NCI-H187 (cell line): ENCODE measurements around the gene NUP98.
"Not testable (repeated sequence)": the region's sequence is repeated elsewhere in the genome, so short reads cannot be mapped to it uniquely, and the experiment has no call there.

Source experiments
- DNase-seq, 2 experiments: peaks; one replicate each; lab custom pipeline; 2025; lab: John Stamatoyannopoulos, UW

The NUP98 gene

DNA sequence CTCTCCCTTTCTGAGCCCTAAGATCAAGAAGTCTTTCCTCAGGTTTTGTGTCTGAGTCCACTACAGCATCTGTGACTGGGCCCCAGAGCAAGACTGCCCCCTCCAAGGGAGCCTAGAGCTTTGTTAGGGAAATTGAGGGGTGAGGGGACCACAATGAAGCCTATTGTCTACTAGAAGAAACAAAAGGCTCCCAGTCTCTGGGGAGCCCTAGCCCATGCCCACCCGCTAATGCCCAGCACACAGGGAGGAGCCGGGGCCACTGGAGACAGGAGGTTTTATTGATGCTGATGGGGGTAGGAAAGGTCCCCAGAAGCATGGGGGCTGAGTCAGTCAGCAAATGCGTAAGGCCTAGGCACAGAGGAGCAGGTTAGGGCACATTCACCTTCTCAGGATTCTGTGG is 29.4 kb upstream of the NUP98 start:
- DNase-seq: no peak

DNA sequence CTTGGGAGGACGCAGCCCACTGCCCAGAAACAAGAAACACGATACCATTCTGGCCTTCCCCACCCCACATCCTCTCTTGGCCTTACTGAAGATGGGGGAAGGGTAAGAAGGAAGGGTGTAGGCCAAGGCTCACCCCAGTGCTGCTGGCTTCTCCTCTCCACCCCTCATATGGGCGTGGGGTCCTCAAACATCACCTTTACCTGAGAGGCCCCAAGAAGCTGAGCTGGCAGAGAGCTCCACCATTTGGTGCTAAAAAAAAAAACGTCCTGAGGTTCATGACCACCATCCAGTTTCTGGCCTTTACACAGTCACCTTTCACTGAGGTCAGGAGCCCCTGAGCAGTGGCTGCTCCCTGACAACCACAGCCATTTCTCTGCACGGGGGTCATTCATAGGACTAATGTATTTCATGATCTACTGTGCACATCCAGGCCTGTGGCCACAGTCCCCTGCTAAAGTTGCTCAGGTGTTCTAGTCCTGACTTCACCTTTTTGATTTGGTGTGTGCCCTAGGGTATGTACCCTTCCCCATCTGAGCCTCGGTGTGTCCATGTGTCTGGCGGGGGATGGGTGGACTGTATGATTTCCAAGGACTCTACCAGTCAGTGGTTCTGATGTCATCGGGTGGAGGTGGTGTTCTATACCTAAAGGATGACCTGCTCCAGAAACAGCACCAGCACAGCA is 28.3 kb upstream of the NUP98 start:
- no peak for DNase-seq

DNA sequence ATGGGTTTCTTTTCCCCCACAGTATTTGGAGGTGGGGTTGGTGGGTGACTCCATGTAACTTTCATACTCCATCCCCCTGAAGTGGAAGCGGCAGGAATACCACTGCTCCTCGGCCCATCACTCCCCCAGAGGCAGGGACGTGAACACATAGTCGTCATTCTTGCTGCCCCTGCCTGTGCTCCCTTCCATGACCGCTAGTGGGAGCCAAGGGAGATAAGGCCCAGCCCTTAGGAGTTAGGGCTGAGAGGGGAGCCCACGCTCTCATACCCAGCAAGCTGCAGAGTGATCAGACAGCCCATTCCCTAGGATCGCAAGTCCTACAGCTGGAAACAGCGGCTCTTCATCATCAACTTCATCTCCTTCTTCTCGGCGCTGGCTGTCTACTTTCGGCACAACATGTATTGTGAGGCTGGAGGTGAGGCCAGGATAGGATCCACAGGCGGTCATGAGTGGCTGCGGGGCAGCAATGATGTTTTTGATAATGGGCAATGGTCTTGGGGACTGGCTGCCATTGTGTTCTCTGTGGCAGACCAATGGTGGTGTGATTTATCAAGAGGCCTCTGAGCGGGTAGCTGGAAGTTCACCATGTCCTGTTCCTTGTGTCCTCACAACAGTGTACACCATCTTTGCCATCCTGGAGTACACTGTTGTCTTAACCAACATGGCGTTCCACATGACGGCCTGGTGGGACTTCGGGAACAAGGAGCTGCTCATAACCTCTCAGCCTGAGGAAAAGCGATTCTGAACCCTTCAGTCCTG is 27.5 kb upstream of the NUP98 start:
- no peak for DNase-seq

DNA sequence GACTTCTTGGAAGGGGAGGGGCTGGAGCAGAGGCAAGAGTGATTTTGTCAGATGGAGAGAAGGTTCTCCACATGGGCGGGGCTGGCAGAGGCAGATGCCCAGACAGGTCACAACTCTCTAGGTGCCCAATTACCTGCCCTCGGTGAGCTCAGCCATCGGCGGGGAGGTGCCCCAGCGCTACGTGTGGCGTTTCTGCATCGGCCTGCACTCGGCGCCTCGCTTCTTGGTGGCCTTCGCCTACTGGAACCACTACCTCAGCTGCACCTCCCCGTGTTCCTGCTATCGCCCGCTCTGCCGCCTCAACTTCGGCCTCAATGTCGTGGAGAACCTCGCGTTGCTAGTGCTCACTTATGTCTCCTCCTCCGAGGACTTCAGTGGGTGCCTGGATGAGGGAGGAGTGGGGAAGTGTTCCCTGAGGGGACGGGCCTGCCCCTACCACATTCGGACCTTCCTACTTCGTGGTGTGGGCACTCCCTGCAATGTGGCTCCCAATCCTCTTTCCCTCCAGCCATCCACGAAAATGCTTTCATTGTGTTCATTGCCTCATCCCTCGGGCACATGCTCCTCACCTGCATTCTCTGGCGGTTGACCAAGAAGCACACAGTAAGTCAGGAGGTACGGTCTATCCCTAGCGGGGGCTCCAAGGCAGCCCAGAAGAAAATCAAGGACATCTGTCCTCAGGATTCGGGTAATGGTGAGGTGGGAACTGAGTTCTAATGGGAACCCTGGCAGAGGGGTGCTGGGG is 26.6 kb upstream of the NUP98 start:
- DNase-seq: no peak

DNA sequence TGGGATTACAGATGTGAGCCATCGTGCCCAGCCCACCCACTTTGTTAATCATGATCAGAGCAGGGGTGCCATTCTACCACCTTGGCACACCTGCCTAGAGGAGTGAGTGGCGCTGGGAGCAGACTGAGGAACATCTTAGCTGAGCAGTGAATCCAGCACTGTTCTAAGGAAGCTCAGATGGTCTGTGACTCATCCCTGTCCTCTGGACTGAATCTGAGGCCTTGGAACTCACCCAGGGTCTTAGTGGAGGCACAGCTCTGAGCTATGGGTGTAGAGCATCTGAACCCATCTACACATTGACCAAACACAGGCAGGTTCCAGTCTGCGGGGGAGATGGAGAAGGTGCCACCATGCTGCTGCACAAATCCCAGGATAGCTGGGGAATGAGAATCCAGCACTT is 25.9 kb upstream of the NUP98 start:
- no peak for DNase-seq

DNA sequence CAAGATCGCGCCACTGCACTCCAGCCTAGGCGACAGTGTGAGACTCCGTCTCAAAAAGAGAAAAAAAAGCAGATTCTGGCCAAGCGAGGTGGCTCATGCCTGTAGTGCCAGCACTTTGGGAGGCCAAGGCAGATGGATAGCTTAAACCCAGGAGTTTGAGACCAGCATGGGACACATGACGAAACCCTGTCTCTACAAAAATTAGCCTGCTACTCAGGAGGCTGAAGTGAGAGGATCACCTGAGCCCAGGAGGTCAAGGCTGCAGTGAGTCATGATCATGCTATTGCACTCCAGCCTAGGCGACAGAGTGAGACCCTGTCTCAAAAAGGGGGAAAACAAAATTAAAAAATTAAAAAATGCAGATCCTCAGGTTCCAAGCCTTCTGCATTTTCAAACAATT is 25.0 kb upstream of the NUP98 start:
- DNase-seq: no peak

DNA sequence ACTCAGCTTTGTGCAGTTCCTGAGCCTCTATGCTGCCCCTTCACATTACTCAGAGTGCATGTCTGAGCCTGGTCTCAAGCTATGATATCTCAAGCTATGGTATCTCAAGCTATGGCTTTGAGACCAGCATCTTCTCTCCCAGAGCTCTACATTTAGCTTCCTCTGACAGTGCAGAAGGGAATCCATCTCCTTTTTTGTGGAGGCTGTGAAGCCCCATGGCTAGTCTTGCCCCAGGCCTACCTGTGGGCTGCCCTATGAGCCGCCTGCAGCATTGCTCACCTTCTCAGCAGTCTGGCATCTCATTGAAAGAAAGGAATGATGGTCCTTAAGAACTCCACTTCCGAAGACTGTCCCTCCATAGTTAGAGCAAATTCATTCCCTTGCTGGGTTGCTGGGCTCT is 23.6 kb upstream of the NUP98 start:
- no peak for DNase-seq

DNA sequence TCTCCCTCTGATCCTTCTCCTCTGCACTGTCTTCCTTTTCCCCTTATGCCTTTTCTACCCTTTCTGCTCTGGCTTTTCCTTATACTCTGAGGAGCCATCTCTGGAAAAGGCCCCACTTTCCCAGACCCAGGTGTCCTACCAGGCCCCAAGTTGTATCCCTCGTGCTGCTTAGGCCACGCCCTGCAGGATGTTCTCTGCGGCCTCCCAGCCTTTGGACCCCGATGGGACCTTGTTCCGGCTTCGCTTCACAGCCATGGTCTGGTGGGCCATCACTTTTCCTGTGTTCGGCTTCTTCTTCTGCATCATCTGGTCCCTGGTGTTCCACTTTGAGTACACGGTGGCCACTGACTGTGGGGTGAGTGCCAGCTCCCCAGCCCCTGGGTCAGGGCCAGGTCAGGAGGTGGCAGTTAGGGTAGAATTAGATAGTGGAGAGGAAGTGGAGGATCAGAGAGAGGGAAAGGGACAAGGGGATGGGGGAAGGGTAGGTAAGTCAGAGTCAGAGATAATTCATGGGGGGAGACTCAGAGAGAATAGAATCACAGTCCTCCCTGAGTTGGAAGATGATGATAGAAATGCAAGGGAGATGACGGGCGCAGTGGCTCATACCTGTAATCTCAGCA is 19.9 kb upstream of the NUP98 start:
- DNase-seq: no peak

DNA sequence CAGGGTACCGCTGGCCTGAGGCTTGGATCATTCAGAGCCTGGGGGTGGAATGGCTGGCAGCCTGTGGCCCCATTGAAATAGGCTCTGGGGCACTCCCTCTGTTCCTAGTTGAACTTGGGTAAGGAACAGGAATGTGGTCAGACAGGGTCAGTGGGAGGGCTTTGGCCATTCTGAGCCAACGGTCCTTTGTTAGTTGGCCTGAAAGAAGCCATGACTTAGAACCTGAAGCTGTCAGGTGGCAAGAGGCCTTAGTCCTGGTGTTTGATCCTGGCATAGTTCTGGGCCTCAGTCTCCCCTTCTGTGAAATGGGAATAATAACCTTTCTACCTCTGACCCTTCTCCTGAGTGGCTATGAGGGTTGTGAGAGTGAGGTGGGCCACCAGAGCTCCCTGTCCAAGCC is 19.3 kb upstream of the NUP98 start:
- no peak for DNase-seq

DNA sequence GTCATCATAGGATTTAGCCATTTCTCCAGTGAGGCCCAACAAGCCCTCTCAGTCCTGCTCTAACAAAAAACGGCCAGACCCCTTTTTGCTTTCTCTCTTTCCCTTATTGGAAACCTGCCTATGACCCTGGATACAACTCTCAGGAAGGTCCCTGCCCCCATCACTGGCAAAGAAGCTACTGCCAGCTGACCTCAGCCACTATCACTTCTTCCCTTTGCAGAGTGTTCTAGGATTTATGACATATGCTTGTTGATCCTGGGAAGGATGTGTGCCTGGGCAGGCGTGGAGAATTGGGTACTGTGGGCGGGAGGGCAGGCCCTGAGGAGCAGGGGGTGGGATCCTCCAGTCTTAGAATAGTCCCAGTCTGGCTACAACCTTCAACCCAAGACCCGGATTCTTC is 18.5 kb upstream of the NUP98 start:
- no peak for DNase-seq

DNA sequence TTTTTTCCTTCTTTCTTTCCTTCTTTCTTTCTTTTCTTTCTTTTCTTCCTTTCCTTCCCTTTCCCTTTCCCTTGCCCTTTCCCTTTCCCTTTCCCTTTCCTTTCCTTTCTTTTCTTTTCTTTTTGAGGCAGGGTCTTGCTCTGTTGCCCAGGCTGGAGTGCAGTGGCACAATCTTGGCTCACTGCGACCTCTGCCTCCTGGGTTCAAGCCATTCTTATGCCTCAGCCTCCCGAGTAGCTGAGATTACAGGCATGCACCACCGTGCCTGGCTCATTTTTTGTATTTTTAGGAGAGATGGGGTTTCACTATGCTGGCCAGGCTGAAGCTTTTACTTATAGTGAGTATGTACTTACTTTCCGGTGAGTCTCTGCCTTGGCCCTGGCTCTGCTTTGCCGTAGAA is 17.5 kb upstream of the NUP98 start:
- not testable (repeated sequence) for DNase-seq

DNA sequence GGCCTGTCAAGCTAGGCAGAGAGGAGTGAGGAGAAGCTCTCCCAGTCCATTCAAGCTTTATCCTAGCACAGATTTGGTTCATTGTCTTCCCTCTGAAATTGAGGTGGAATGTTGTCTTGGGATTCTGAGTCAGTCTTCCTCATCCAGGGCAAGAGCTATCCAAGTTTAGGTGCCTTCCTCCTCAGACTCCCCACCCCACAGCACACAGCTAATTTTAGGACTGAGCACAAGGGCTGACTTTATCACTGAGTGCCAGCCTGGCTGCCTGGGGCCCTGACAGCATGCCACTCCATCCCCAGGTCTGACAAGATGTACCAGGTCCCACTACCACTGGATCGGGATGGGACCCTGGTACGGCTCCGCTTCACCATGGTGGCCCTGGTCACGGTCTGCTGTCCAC is 13.6 kb upstream of the NUP98 start:
- no peak for DNase-seq

DNA sequence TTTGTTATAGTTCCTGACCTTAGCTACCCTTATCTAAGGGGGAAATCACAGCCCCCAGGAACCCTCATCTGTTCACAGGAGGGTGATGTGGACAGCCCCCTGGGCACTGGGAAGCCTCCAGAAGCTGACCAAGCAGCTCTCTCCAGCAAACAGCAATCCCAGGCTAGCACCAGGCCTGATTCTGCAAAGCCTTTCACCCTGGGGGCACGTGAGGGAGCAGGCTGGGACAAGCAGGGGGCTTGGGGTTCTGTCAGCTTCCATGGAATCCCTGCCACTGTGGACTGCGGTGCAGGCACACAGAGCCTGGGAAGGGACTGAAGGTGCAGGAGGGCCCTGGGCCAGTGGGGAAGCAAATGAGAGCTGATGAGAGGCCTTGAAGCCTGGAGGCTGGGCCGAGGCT is 13.1 kb upstream of the NUP98 start:
- DNase-seq: no peak

DNA sequence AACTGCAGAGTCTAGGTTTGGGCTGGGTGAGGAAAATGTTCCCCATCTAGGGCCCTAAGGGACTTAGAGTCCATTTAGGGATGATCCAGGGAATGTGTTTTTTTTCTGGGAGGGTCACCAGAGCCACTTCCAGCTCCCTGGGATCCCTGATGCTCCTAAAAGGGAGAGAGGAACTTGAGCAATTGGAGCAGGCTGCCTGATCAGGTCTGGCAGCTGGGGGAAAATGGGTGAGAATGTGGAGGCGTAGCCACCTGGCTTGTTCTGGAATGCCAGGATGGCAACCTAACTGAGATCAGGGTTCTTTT is 12.2 kb upstream of the NUP98 start:
- DNase-seq: no peak

DNA sequence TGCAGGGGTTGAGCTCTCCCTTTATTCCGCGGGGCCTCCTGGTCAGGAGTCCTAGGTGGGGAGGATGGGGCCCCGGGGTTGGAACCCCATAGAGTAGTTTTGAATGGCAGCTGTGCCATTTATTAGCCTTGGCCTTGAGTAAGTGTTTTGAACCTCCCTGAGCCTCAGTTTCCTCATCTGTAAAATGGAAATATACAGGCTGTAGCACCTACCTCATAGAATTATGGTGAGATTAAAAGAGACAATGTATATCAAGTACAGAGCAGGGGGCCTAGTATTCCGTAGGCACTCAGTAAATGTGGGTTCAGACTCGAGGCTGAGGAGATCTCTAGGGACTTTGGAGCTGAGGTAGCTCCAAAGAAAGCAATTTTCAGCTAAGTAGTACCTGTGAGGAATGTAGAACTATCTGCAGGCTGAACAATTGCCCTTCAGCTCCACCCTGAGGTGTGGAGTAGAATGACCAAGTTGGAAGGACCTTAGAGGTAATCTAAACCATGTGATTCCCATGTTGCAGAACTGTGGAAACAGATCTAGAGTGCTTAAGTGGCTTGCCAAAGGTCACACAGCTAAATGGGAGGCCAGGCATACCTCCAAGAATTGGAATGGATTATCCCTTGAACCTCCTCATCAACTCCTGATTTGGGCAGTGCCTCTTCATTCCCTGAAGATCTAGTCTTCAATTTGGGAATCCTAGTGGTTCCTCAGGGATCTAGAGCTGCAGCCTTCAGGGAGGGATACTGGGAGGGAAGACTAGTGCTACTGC is 11.7 kb upstream of the NUP98 start:
- DNase-seq: peak in 1 of 2 experiments; percentile 22

DNA sequence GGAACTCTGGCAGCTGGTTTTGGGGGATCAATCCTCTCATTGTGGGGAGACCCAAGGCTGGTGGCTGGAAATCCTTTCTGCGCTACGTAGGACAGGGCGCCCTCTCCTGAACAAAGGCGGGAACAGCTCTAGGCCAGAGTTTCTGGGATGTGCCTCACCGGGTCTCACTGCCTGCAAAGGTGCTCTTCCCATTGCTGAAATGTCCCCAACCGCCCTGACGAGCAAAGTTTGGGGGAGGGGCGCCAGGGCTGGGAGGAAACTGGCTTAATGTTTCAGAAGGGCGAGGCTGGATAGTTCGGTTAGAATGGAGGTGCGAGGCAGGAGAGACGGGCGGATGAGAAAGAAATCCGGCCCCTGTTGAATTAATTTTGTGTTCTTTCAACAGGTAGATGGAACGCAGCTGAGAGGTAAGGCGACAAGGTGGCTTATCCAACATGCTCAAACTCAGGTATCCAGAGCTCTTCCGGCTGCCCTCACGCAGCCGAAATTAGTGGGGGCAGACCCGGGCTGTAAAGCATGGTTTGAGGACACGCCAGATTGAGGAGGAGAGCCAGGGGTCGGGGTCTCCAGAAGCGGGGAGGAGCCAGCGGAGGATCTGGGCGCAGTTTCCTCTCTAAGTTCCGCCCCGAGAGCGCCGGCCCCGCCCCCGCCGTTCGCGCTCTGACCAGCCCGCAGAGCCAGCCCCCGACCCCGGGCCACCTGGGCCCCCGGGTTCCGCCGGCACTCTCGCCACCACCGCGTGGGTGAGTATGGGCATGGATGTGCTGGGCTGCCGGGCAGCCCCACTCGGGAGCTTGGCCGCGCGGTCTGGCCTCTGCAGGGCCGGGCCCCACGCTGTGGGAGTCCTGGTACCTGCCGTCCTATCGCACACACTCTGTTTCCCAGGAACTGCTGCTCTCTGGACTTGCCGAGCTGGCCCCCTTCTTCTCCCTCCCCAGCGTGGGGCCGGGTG is 10.8 kb upstream of the NUP98 start, which contains the start of gene PGAP2:
PGAP2 (plus strand) TSS at position 652 of the 952 bp plus-strand sequence. CDS start 2,700 bp downstream, outside the sequence.
- DNase-seq: peak; percentile 51 to 70

DNA sequence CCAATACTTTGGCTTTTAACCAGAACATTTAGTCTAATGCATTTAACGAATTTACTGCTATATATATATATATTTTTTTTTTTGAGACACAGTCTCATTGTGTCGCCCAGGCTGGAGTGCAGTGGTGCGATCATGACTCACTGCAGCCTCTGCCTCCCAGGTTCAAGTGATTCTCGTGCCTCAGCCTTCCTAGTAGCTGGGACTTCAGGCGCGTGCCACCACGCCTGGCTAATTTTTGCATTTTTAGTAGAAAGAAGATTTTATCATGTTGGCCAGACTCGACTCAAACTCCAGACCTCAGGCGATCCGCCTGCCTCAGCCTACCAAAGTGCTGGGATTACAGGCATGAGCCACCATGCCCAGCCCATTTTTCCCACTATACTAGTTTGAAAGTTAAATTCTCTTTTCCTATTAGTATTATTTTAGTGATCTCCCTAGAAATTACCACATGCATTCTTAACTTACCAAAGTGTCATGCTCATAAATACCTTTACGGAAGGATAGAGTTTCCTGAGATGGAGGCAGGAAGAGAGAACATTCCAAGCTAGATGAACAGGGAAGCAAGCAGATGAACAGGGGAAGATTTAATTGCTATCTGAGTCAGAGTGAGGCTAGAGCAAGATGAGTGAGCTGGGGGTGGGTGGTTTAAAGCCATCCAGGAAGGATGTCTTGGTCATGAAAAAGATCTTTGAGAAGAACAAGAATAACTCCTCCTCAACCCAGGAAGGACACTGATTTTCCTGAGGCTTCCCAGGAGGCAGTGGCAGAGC is 6.6 kb upstream of the NUP98 start:
- no peak for DNase-seq

DNA sequence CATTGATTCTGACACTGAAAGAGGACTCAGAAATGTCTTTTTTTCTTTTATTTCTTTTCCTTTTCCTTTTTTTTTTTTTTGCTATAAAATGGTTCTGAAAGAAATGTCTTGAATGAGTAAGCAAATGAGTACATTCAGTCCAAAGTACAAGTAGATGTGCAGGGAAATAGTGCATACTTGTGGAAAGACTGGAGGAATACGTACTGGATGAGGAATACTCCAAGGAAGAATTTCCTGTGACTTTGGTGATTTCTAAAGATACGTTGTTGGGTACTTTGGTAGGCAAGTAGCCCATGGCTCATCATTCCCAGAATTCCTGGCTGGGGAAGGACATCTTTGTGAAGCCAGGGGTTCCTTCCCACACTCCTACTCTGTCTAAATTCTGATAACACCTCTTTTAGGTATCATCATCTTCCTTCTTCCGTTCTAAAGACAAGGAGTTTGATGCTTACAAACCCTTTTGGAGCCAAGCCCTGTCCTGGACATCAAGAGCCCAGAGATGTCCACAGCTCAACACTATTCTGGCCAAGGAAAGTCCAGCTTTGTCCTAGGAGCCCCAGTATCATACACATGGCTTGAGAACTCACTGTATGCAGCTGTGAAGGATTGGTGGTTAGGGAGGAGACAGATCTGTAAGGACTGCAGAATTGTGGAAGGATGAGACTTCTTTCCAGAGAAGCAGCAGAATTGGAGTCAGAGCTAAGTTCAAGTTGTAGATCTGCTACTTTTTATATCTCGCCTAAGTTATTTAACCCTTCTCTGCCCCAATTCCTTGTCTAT is 4.8 kb upstream of the NUP98 start:
- no peak for DNase-seq

DNA sequence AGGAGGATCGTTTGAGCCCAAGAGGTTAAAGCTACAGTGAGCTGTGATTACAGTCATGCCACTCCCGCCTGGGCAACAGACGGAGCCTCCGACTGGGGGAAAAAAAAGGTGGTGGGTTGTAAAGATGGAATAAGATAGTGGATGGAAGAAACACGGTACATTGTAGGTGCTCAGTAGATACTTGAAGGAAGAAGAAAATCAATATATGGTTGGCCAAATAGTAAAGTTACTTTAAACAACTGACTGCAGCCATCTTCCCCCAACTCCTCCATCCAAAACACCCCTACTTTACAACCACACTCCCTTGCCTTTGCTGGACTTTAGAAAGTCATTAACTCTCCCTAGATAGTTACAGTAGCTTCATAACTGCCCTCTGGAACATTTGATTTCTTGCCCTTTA is 2.5 kb upstream of the NUP98 start:
- no peak for DNase-seq
